Fibroblast of skin of left biceps (primary cell): Measurements from ENCODE around the gene TMOD2.

Experiments used
- DNase-seq, 2 experiments: peaks; one replicate each; pipeline ENCODE4 v3.0.0-alpha.2; 2013; ENCODE audit warnings: low read depth in 2 of 2

TMOD2 gene

DNA sequence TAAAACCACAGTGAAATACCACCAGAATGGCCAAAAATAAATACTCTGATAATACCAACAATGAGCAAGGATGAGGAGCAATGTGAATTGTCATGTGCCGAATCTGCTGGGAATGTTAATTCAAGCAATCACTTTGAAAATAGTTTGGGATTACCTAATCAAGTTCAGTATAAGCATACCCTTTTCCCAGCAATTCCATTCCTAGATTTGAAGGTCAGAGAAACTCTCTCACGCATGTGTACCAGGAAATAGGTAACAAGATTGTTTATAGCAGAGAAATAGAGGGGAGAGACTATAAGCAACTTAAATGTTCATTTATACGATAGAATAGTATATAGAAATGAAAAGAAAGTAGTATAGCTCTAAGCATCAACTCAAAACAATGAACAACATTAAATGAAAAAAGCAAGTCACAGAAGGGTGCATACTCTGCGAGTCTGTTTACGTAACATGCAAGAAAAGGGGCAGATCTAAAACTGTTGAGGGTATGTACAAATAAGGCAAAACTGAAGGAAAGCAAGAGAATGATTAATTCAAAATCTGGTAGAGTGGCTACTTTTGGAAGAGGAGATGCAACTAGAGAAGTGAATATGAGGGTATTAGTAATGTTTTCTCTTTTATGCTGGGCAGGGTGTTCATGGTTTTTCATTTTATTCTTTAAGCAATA, 105.5 kb downstream of the TMOD2 start:
- no peak for DNase-seq

DNA sequence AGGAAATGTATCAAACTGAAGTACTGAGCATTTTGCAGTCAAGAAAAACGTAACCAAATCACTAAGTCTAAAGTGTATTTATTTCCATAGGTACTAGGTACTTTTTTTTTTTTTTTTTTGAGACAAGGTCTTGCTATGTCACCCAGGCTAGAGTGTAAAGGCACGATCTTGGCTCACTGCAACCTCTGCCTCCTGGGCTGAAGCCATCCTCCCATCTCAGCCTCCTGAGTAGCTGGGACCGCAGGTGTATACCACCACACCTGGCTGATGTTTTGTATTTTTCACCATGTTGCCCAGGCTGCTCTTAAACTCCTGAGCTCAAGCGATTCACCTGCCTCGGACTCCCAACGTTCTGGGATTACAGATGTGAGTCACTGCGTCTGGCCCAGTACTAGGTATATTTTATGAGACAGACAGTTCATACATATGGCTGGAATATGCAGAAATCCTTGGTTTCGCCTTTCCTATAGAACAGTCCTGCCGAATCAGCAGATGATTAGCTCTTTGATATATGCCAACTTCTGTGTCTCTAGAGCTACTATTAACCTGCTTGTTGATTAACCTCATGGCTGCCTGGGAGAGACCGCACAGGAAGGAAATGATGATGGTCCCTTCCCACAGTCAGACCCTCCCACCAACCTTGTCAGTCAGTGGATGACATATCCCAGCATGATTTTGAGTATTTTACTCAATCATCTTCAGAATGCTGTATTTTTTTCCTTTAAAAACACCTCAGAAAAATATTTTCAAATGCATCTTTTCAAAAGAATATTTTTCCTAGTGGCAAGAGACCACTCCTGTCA, 110.4 kb downstream of the TMOD2 start:
- no peak for DNase-seq

DNA sequence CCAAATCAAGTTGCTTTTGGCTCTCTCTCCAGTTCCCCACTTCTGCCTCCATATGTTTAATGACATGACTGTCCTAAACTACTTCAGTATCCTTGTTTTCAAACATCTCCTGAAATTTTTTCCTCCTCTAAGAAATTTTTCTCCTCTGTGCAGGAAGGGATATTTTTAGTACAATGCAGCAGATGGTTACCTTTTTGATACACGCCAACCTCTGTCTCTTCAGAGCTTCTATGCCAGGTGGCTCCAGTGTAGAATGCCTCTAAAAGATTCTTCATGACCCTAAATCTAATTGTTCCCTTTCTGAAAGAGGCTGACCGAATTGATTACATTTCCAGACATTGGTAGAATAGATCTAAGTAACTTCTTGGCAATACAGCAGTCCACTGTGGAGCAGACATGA, 111.7 kb downstream of the TMOD2 start:
- no peak for DNase-seq

DNA sequence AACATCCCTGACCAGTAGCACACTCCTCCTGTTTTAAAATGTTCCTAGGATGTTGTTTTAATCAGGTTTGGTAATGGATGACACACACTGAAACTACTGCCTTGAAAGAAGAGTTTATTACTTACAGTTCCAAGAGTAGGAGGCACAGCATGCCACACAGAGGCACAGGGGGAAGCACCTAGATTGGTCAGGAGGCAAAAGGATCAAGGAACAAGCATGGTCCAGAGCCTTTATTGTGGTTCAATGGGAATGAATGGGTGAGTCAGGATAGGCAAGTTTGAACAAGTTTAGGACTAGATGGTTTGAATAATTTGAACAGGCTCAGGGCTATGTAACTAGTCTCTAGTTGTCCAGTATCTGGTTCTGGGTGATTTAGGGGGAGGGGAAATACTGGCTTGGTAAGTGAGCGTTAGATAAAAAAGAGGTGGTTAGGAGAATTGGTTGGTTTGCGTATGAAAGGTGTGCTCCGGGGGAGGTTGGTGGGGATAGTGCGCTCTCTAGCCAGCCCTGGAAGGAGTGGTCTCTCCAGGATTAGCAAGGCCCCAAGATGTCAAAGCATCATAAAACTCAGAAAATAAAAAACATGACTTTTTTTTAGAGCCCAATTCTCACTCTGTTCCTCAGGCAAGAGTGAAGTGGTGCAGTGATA, 113.1 kb downstream of the TMOD2 start:
- DNase-seq: no peak

DNA sequence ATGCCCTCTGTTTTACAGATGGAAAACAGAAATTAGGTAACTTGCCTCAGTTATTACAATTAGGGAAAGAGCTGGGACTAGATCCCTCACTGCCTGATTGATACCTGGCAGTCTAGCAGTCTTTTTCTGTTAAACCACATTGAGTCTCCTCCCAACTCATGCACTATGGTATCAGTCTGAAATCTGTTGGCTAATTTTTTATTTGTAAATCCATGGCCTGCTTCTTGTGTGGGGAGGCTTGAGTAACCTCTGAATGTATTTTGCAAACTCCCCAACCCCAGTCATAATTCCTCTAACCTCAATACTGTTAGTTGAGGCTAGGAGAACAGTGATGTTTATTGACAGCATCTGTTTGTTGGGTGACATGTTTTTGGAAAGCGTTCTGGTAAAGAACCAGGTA, 113.9 kb downstream of the TMOD2 start:
- no peak for DNase-seq
